SK-N-SH (cell line): Measurements from ENCODE around the gene MTARC1. TPM values are rescaled to one million over a fixed set of nuclear protein-coding genes. Genes with fewer than 3 reads are reported as not detected.

Source experiments
- CTCF ChIA-PET: fragments of 300-600, 350-600 bp; formaldehyde crosslinking; extraction: SDS; loops from one replicate; lab custom pipeline; 2021; lab: Yijun Ruan, JAX
- POLR2A ChIA-PET: fragments of 350-600 bp; sonication (Branson Sonifier 250); formaldehyde crosslinking; extraction: SDS; loops from one replicate; lab custom pipeline; 2020; ENCODE audit warnings: antibody characterized with exemption, inconsistent platforms; lab: Yijun Ruan, JAX
- DNase-seq: peaks from one replicate; pipeline ENCODE4 v3.0.0; 2012
- H2AFZ ChIP-seq: fragments of 200-600 bp; sonication (generic); 2 replicates; pipeline ENCODE4 v1.8.1; 2016; ENCODE audit warnings: antibody characterized with exemption, mild to moderate bottlenecking, low read depth
- H3F3A ChIP-seq: fragments of 200-600 bp; sonication (generic); replicated peaks from 2 replicates; pipeline ENCODE3; 2016; ENCODE audit warnings: antibody characterized with exemption, mild to moderate bottlenecking; ENCODE audit not compliant: insufficient read depth
- H3K27ac ChIP-seq, 2 experiments: fragments of 200-500 bp in 1 of 2; fragments of 200-600 bp in 1 of 2; sonication (Bioruptor generic) in 1 of 2; sonication (generic), shearing (Covaris generic) in 1 of 2; 2 replicates each; pipeline versions ENCODE4 v1.5.1 to v1.6.1; 2014 to 2016; ENCODE audit warnings: low read depth in 2 of 2, inconsistent platforms in 1 of 2, low read length in 1 of 2, mild to moderate bottlenecking in 1 of 2, mixed read lengths in 1 of 2
- H3K27me3 ChIP-seq: fragments of 200-600 bp; sonication (generic), shearing (Covaris generic); 2 replicates; pipeline ENCODE4 v1.6.1; 2016; ENCODE audit warnings: mixed run types; ENCODE audit not compliant: insufficient read depth
- H3K36me3 ChIP-seq, 2 experiments: fragments of 200-500 bp in 1 of 2; fragments of 200-600 bp in 1 of 2; sonication (Bioruptor generic) in 1 of 2; sonication (generic) in 1 of 2; replicated peaks in 1 of 2; 2 replicates each; pipeline versions ENCODE3 to v1.5.1; 2014 to 2016; ENCODE audit warnings: low read length in 1 of 2, mild to moderate bottlenecking in 1 of 2; ENCODE audit not compliant: insufficient read depth in 2 of 2, control insufficient read depth in 1 of 2
- H3K4me1 ChIP-seq, 2 experiments: fragments of 200-500 bp in 1 of 2; fragments of 200-600 bp in 1 of 2; sonication (Bioruptor generic) in 1 of 2; sonication (generic), shearing (Covaris generic) in 1 of 2; 2 replicates each; pipeline versions ENCODE4 v1.5.1 to v1.6.1; 2014 to 2016; ENCODE audit warnings: low read depth in 1 of 2, low read length in 1 of 2, mixed run types in 1 of 2; ENCODE audit not compliant: insufficient read depth in 2 of 2, control insufficient read depth in 1 of 2
- H3K4me2 ChIP-seq: fragments of 200-600 bp; sonication (generic), shearing (Covaris generic); 2 replicates; pipeline ENCODE4 v1.6.1; 2017; ENCODE audit warnings: mixed run types
- H3K4me3 ChIP-seq, 2 experiments: fragments of 200-500 bp in 1 of 2; fragments of 200-600 bp in 1 of 2; sonication (Bioruptor generic) in 1 of 2; sonication (generic), shearing (Covaris generic) in 1 of 2; 2 replicates each; pipeline versions ENCODE4 v1.5.1 to v1.8.1; 2014 to 2016; ENCODE audit warnings: low read depth in 2 of 2, inconsistent platforms in 1 of 2, low read length in 1 of 2, mild to moderate bottlenecking in 1 of 2, mixed read lengths in 1 of 2, moderate library complexity in 1 of 2
- H3K79me2 ChIP-seq: fragments of 200-600 bp; sonication (generic); 2 replicates; pipeline ENCODE4 v1.8.1; 2017; ENCODE audit warnings: mild to moderate bottlenecking; ENCODE audit not compliant: insufficient read depth
- H3K9ac ChIP-seq: fragments of 200-600 bp; sonication (generic); 2 replicates; pipeline ENCODE4 v1.6.1; 2017; ENCODE audit warnings: mixed run types
- H3K9me2 ChIP-seq: fragments of 200-600 bp; sonication (generic); 2 replicates; pipeline ENCODE4 v1.6.1; 2017; ENCODE audit warnings: mixed run types
- H3K9me3 ChIP-seq: fragments of 200-600 bp; sonication (generic); 2 replicates; pipeline ENCODE4 v1.6.1; 2017; ENCODE audit warnings: mixed run types, mild to moderate bottlenecking, moderate library complexity
- H4K20me1 ChIP-seq: fragments of 200-600 bp; sonication (generic); 2 replicates; pipeline ENCODE4 v1.6.1; 2017; ENCODE audit warnings: mild to moderate bottlenecking, mixed run types; ENCODE audit not compliant: insufficient read depth
- CHD2 ChIP-seq: fragments of 150-350 bp; IDR thresholded peaks from 2 replicates; pipeline ENCODE4 v1.6.1; 2018; ENCODE audit warnings: low read length; ENCODE audit not compliant: partially characterized antibody
- CTCF ChIP-seq: fragments of 200-600 bp; sonication (generic); IDR thresholded peaks from 2 replicates; pipeline ENCODE4 v1.6.1; 2017; ENCODE audit warnings: antibody characterized with exemption, mild to moderate bottlenecking, moderate library complexity
- FOXJ3 ChIP-seq: sonication (generic); formaldehyde crosslinking; IDR thresholded peaks from 2 replicates; pipeline ENCODE4 v1.5.1; 2020; ENCODE audit warnings: mild to moderate bottlenecking, missing genetic modification reagents
- MAX ChIP-seq: IDR thresholded peaks from 2 replicates; pipeline ENCODE4 v1.4.0; 2012; ENCODE audit warnings: low read depth
- MXI1 ChIP-seq: IDR thresholded peaks from 2 replicates; pipeline ENCODE4 v1.6.1; 2012; ENCODE audit warnings: mild to moderate bottlenecking, low read depth, low read length, improper control_type of control experiment
- NFIC ChIP-seq: IDR thresholded peaks from 2 replicates; pipeline ENCODE4 v1.4.0; 2012; ENCODE audit warnings: borderline replicate concordance
- NRF1 ChIP-seq: IDR thresholded peaks from 2 replicates; pipeline ENCODE4 v1.6.1; 2012; ENCODE audit warnings: low read depth, mild to moderate bottlenecking, low read length
- RAD21 ChIP-seq: IDR thresholded peaks from 2 replicates; pipeline ENCODE4 v1.6.1; 2012; ENCODE audit warnings: mild to moderate bottlenecking, low read length
- REST ChIP-seq: IDR thresholded peaks from 2 replicates; pipeline ENCODE4 v1.6.1; 2012; ENCODE audit warnings: mild to moderate bottlenecking, low read depth, low read length, moderate library complexity
- RXRA ChIP-seq: IDR thresholded peaks from 2 replicates; pipeline ENCODE4 v1.4.0; 2012; ENCODE audit warnings: low read depth, mild to moderate bottlenecking, borderline replicate concordance
- TEAD4 ChIP-seq: IDR thresholded peaks from 2 replicates; pipeline ENCODE4 v1.4.0; 2012; ENCODE audit warnings: mild to moderate bottlenecking, borderline replicate concordance; ENCODE audit not compliant: insufficient read depth
- WGBS: methylation state at CpG from one replicate; pipeline ENCODE4 v1.1.6; 2017; ENCODE audit warnings: low lambda C conversion rate; 5-methylcytosine and 5-hydroxymethylcytosine counted together
- polyA plus RNA-seq, 3 experiments: library from polyadenylated mRNA; depleted of rRNA; stranded (reverse); fragments of >200 nt; gene quantifications; 2 replicates each; pipeline ENCODE4 v1.2.3, GENCODE V29; 2012

The MTARC1 gene
- polyA plus RNA-seq (2012; rRNA removed) = 5.4 and 6.1 TPM in 2 replicates
- polyA plus RNA-seq (2012; cell fraction: cytosol; rRNA removed) = 6.3 and 9.4 TPM in 2 replicates
- polyA plus RNA-seq (2012; cell fraction: nucleus; rRNA removed) = 2.6 and 4.3 TPM in 2 replicates

GRCh38 chr1:220786337-220787068, at the start of gene MTARC1:
Gene MTARC1 (plus strand): TSS chr1:220786913. CDS start chr1:220786945, 32 bp downstream.
- DNase-seq = peak; percentile 95
- WGBS = 19% methylated on average over 11 of the region's 56 CpGs
- CTCF ChIA-PET = interaction anchor here (0.7 to 7.6 kb wide), 11 partner anchors 8 to 490 kb away, joined by 3 to 63 read pairs (median 6); partner anchors contain the start of genes C1orf115 and MTARC2
- Histone ChIP-seq H4K20me1 (no peaks in the 10 kb centered on the region), H3F3A (no peaks in the 10 kb centered on the region), H3K79me2 (no peaks in the 10 kb centered on the region), H2AFZ (peak within 1 kb of the TSS; percentile 79; the same call in 1 of the 2 replicates), H3K27me3 (no peaks in the 10 kb centered on the region), H3K9me2 (no peaks in the 10 kb centered on the region), H3K36me3 (peaks cover 0 to 18% of the 10 kb centered on the region in 2 experiments), H3K4me3 (peak within 1 kb of the TSS; percentile 68 to 73), H3K4me1 (peaks cover 0 to 30% of the 10 kb centered on the region in 2 experiments; a peak in 2 of 4 replicates), H3K9me3 (no peaks in the 10 kb centered on the region), H3K4me2 (peak within 1 kb of the TSS; percentile 77), H3K9ac (peak within 1 kb of the TSS; percentile 55; the same call in 1 of the 2 replicates), H3K27ac (peak within 1 kb of the TSS in 1 of 2 experiments; percentile 83; a peak in 2 of 4 replicates)
- POLR2A ChIA-PET = interaction anchor here (0.5 to 1.4 kb wide), 8 partner anchors 10 to 746 kb away, joined by 3 to 5 read pairs (median 3); partner anchors contain the start of gene MTARC2
- TF ChIP-seq CTCF = 0 out of 2 replicates have a peak, but pooled peaks have one; percentile 13
- TF ChIP-seq TEAD4 = no peak
- peak; percentile 57; the same call in 1 of the 2 replicates for TF ChIP-seq MXI1
- TF ChIP-seq FOXJ3 (CRISPR knock-in tag) = peak; percentile 44
- no peak for TF ChIP-seq RXRA
- TF ChIP-seq NFIC = peak; percentile 77
- peak; percentile 16; the same call in 1 of the 2 replicates for TF ChIP-seq NRF1
- TF ChIP-seq MAX = peak; percentile 48; the same call in 1 of the 2 replicates
- TF ChIP-seq CHD2 = peak; percentile 43
- no peak; the same call in 1 of the 2 replicates for TF ChIP-seq REST
- TF ChIP-seq RAD21 = no peak
